ENCODE results near the gene UBR4. TPM values are rescaled to one million over a fixed set of nuclear protein-coding genes. Genes with fewer than 3 reads are reported as not detected.

Gene UBR4
- total and polyA plus RNA-seq, 2 of the 8 experiments (the other 6 are each of a cell fraction or from before 2014, with no cell fraction given): 139 to 152 TPM

- no peak overlapping the region for H2BK20ac ChIP-seq (ENCODE audit: low read length)
- no peak overlapping the region for H3K4me3 ChIP-seq (ENCODE audit: extremely low read depth in 1 of 4, insufficient read depth in 2 of 4, low read depth in 3 of 4, low read length in 4 of 4)
- no peak overlapping the region for H4K5ac ChIP-seq (ENCODE audit: insufficient read length, low read depth, low read length)
- no peaks in the 10 kb centered on the region for H3K79me2 ChIP-seq (ENCODE audit: control insufficient read depth in 1 of 2, insufficient read depth in 2 of 2, low read length in 2 of 2)
- FAIRE-seq: no peak
- no peak overlapping the region for H2BK5ac ChIP-seq (ENCODE audit: low read depth, low read length)
- TF ChIP-seq NRF1 (IDR thresholded peaks at IDR 0.05; ENCODE audit: low read depth, low read length) (no peak), EZH2 (IDR thresholded peaks at IDR 0.05; ENCODE audit: low read depth, low read length, severe bottlenecking) (no peak), SIRT6 (IDR thresholded peaks at IDR 0.05; ENCODE audit: low read length) (no peak), POLR2A (IDR thresholded peaks at IDR 0.05; ENCODE audit: control extremely low read depth in 1 of 2, low read depth in 2 of 2, low read length in 2 of 2) (no peak), POLR2AphosphoS5 (IDR thresholded peaks at IDR 0.05; ENCODE audit: low read depth, low read length) (no peak), JUND (IDR thresholded peaks at IDR 0.05; ENCODE audit: low read length) (no peak), MAX (IDR thresholded peaks at IDR 0.05) (no peak), TAF7 (optimal IDR thresholded peaks at IDR 0.05; ENCODE audit: borderline replicate concordance, low read depth, low read length) (no peak), GTF2F1 (IDR thresholded peaks at IDR 0.05; ENCODE audit: borderline replicate concordance, low read depth, low read length) (no peak), USF2 (IDR thresholded peaks at IDR 0.05; ENCODE audit: low read length) (no peak), TBP (IDR thresholded peaks at IDR 0.05; ENCODE audit: low read depth, low read length) (no peak)
- no peak overlapping the region for H3K18ac ChIP-seq (ENCODE audit: extremely low read depth, low read length)
- H3K4me2 ChIP-seq (ENCODE audit: insufficient read depth in 1 of 2, low read depth in 2 of 2, low read length in 2 of 2): no peak overlapping the region
- no peak overlapping the region for H3K23ac ChIP-seq (ENCODE audit: insufficient read length)
- ChIA-PET POLR2A (ENCODE audit: partially characterized antibody) (no interaction called here), CTCF (ENCODE audit: partially characterized antibody) (no interaction called here)
- no peak overlapping the region for H2BK12ac ChIP-seq (ENCODE audit: low read depth, low read length)
- no peak overlapping the region for H2BK15ac ChIP-seq (ENCODE audit: low read length)
- no peak overlapping the region for H2BK120ac ChIP-seq (replicated peaks; ENCODE audit: low read depth, low read length)
- no peak overlapping the region for H2AK5ac ChIP-seq (ENCODE audit: low read depth, low read length)
- no peaks in the 10 kb centered on the region for H3K23me2 ChIP-seq (ENCODE audit: low read depth, low read length)
- H4K91ac ChIP-seq (replicated peaks; ENCODE audit: insufficient read length, low read length): no peak overlapping the region
- no peak for DNase-seq (ENCODE audit: low read depth in 1 of 2, low spot score in 2 of 2)
- H3K27me3 ChIP-seq (replicated peaks in 1 of 4; ENCODE audit: control insufficient read depth in 3 of 4, extremely low read depth in 1 of 4, insufficient read depth in 3 of 4, low read length in 3 of 4): no peaks in the 10 kb centered on the region
- no peak overlapping the region for H3K14ac ChIP-seq (ENCODE audit: insufficient read length)
- H3K9me3 ChIP-seq (ENCODE audit: insufficient read depth in 2 of 2, low read depth in 1 of 2, low read length in 1 of 2): no peaks in the 10 kb centered on the region
- no peaks in the 10 kb centered on the region for H3K79me1 ChIP-seq (ENCODE audit: low read depth, low read length)
- 94% methylated on average over 5 of the region's 5 CpGs; no CpG with 5 or more reads in 1 of the 2 experiments for WGBS, 2 experiments (ENCODE audit: extremely low coverage in 1 of 2, insufficient coverage in 1 of 2, insufficient read length in 1 of 2, insufficient replicate concordance in 2 of 2, low coverage in 1 of 2, low lambda C conversion rate in 2 of 2, missing lambda C conversion rate in 1 of 2)
- no peak overlapping the region for H3K9ac ChIP-seq (replicated peaks in 1 of 4; ENCODE audit: extremely low read depth in 1 of 4, low read depth in 3 of 4, low read length in 3 of 4)
- no peak overlapping the region for H3K4ac ChIP-seq (replicated peaks; ENCODE audit: insufficient read length, low read depth, low read length)
- H4K8ac ChIP-seq (ENCODE audit: extremely low read depth, insufficient read depth, low read length): no peak overlapping the region
- no peaks in the 10 kb centered on the region for H3K4me1 ChIP-seq (replicated peaks in 1 of 4; ENCODE audit: control insufficient read depth in 3 of 4, insufficient read depth in 4 of 4, low read length in 3 of 4)
- no peak overlapping the region for H3K27ac ChIP-seq (ENCODE audit: low read depth, low read length)
- peaks cover 0 to 2% of the 10 kb centered on the region in 2 experiments for H4K20me1 ChIP-seq (replicated peaks in 1 of 2; ENCODE audit: control insufficient read depth in 1 of 2, insufficient read depth in 2 of 2, low read length in 2 of 2)
- H3K36me3 ChIP-seq (ENCODE audit: control insufficient read depth in 2 of 4, insufficient read depth in 4 of 4, low read length in 3 of 4): peaks cover 73 to 99% (median 96%) of the 10 kb centered on the region in 4 experiments
- H2AFZ ChIP-seq (ENCODE audit: low read length): no peak overlapping the region
- no peak overlapping the region for H3K56ac ChIP-seq (replicated peaks; ENCODE audit: insufficient read length, low read depth, low read length)
These were observed 53.4 kb downstream of the UBR4 start for GRCh38 chr1:19156676-19157075.
